Stomach (tissue), 4 donors: ENCODE data around the gene CYP2W1.

Experiments used
- POLR2A ChIP-seq, 4 donors: fragments of 450-650 bp; IDR thresholded peaks; one replicate each; pipeline ENCODE4 v1.6.1; 2016; ENCODE audit warnings: antibody characterized with exemption in 4 of 4, control low read depth in 2 of 4, mild to moderate bottlenecking in 1 of 4, moderate library complexity in 1 of 4
- TF ChIP-seq, protein P1 (sequence below), 7 experiments: fragments of 450-650 bp in 4 of 7; fragments of 200-600 bp in 3 of 7; sonication (generic) in 3 of 7; IDR thresholded peaks; one replicate each; pipeline ENCODE4 v1.5.1; 2016 to 2019; ENCODE audit warnings: antibody characterized with exemption in 7 of 7, control low read depth in 2 of 7, mild to moderate bottlenecking in 1 of 7

DNA sequence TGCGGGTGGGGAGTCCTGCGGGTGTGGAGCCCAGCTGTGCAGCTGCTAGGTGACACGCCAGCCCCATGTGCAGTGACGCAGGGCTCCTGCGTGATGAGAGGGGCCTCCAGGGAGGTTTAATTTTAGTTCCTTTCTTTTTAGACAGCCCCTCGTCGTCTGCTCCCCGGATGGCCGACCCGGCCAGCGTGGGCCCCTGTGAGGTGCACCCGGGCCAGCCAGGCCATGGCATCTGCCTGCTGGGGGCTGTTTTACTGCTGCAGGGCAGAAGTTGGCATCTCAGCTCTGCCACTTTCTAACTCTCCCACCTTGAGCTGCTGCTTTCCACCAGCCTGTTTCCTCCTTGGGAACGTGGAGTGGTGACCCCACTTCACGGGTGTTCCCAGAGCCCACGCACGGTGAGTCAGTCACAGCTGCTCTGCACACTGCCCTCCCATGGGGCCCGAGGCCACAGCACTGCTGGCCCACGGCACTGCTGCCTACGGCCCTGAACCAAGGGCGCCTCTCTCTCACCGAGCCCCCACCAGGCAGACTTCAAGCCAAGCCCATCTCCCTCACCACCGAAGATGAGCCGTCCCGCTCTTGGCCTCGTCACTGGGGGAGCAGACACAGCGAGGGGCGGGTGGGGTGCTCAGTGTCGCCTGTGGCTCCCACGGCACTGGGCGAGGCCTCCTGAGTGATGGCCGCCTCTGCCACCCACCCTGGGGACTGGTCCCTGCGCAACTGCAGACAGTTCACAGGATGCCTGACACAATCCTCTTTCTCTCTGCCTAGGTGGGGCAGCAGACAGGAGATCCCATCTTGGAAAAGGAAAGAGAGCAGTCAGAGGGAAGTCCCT, 21.3 kb downstream of the CYP2W1 start:
- TF ChIP-seq, protein P1, sequence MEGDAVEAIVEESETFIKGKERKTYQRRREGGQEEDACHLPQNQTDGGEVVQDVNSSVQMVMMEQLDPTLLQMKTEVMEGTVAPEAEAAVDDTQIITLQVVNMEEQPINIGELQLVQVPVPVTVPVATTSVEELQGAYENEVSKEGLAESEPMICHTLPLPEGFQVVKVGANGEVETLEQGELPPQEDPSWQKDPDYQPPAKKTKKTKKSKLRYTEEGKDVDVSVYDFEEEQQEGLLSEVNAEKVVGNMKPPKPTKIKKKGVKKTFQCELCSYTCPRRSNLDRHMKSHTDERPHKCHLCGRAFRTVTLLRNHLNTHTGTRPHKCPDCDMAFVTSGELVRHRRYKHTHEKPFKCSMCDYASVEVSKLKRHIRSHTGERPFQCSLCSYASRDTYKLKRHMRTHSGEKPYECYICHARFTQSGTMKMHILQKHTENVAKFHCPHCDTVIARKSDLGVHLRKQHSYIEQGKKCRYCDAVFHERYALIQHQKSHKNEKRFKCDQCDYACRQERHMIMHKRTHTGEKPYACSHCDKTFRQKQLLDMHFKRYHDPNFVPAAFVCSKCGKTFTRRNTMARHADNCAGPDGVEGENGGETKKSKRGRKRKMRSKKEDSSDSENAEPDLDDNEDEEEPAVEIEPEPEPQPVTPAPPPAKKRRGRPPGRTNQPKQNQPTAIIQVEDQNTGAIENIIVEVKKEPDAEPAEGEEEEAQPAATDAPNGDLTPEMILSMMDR (IDR thresholded peaks at IDR 0.05): no peak
- no peak for TF ChIP-seq POLR2A (IDR thresholded peaks at IDR 0.05)
